Fibroblast of skin of left quadriceps (primary cell): ENCODE data around the gene MDM2.

Experiments
- DNase-seq, 2 experiments: peaks; one replicate each; pipeline ENCODE4 v3.0.0-alpha.2; 2013; ENCODE audit warnings: low read depth in 2 of 2

The MDM2 gene

DNA sequence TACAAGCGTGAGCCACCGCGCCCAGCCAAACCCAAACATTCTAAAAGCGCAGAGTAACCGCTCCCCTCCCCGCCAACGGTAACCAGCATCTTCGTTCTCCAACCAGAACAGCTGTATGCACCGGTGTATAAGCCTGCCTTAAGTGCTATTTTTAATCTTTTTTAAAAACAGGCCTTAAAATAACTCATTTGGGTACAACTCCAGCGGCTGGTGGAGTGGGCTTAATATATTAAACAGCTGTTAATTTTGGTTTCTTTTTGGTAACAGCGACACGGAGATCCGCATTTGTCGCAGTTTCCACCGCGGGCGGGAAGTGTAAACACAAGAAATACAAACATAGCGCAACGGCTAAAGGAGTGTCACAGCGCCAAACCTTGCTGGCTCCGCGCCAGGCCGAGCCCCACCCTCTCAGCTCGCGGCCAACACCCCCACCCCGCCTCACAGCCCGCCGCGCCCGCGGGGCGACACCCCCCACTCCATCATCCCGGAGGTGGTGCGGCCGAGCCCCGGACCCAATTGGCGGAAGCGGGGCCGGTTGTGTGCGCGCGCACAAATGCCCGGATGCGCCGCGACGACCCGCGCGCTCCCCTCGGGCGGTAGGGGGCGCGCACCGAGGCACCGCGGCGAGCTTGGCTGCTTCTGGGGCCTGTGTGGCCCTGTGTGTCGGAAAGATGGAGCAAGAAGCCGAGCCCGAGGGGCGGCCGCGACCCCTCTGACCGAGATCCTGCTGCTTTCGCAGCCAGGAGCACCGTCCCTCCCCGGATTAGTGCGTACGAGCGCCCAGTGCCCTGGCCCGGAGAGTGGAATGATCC, at the start of gene MDM2:
Gene MDM2 (plus strand): TSS at position 602 of the 812 bp plus-strand sequence. CDS start 301 bp downstream, outside the sequence.
- peak; percentile 77 to 79 for DNase-seq

DNA sequence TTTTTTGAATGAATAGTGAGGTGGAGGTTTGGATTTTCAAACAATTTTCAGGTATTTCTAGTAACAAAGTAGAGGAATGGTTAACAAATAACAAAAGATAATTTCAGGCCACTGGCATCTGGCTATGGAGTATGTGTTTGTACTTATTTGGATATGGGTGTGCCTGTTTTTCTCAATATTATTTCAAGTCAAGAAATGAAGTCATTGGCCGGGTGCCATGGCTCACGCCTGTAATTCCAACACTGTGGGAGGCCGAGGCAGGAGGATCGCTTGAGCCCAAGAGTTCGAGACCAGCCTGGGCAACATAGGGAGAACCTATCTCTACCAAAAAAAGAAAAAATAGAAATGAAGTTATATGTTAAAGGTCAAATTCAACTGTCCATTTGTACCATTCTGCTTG, 48.1 kb upstream of the MDM2 start:
- DNase-seq = no peak

DNA sequence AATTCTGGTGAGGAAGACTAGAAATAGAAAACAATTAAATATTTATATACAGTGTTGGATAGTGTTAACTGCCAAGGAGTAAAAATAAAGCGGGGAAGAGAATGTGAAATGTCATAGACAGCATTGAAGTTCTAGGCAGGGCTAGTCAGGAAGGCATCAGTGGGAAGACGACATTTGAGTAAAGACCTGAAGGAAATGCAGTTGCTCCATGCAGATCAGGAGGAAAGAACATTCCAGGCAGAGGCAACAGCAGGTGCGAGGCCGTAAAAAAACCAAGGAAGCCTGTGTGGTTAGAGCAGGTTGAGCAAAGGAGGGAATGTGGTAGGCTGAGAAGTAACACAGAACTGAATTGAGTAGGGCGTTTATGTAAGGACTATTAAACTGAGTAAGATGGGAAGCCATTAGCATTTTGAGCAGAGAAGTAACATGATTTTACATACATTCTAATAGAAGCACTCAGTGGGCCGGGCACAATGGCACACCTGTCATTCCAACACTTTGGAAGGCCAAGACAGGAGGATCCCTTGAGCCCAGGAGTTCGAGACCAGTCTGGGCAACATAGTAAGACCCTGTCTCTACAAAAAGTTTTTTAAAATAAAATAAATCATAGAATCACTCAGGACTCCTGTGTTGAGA, 47.1 kb upstream of the MDM2 start:
- no peak for DNase-seq

DNA sequence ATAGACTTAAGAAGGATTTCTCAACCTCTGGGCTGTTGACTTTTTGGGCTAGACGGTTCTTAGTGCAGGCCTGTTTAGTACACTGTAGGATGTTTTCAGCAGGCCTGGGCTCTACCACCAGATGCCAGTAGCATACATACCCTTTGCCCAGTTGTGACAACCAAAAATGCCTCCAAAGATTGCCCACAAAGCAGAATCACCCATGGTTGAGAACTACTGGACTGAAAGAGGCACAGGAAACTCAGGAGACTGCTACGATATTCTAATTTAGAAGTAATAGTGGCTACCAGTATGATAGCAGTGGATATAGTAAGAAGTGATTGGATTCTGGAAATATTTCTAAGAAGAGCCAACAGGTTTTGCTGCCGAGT, 46.5 kb upstream of the MDM2 start:
- DNase-seq = no peak

DNA sequence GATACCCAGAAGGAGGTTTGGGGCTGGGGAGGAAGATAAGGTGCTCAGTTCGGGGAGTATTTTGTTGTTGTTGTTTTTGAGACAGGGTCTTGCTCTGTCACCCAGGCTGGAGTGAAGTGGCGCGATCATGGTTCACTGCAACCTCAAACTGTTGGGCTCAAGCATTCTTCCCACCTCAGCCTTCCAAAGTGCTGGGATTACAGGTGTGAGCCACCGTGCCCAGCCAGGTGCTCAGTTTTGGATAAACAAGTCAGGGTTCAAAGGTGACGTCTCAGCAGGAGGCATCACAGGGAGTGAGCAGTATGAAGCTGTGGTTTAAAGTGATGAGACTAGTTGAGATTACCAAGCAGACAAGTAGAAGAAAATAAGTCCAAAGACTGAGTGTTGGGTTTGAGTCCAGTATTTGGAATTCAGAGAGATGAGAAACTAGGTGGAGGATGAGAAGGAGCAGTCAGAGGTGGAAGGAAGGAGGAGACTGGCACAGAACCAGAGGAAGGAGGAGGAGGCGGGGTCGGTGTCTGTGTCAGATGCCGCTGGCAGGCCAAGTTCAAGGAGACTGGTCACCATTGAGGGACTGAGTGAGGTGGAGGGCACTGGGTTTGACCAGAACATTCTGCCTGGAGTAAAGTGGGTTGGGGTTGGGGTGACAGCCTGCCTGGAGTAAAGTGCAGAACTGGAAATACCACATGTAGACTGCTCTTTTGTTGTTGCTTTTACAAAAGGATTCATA, 45.9 kb upstream of the MDM2 start:
- no peak for DNase-seq

DNA sequence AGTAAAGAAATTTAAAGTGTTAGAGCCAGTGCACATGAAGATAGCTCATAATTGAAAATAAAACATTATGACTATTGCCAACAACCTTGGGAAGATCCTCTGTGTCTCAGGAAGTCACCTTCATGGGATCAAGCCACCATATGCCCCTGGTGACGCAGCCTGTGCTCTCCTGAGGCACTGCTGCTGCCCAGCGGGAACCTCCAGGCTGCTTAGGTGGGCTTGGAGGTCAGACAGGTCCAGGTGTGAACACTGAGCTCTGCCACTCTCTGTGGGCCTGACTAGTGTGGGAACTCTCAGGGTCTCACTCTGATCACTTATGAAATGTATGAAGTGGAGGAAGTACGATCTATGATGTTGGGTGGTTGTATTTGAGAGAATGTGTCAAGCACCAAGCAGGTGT, 45.3 kb upstream of the MDM2 start:
- DNase-seq = no peak

DNA sequence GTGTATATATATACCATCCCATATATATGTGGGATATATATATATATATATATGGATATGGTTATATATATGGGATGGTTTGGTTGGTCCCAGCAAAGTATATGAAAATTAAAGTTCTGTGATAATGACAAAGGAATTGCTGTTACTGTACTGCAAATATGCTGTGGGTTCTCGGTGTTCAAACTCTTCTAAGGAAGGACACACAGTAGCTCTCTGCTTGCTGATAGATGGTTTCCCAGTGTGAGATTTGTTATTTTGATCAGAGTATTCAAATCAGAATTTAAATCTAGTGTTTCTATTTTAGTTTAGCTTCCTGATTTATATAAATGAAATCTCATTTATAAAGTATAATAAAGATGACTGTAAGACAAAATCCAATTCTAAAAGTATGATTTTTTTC, 42.3 kb upstream of the MDM2 start:
- DNase-seq = no peak

DNA sequence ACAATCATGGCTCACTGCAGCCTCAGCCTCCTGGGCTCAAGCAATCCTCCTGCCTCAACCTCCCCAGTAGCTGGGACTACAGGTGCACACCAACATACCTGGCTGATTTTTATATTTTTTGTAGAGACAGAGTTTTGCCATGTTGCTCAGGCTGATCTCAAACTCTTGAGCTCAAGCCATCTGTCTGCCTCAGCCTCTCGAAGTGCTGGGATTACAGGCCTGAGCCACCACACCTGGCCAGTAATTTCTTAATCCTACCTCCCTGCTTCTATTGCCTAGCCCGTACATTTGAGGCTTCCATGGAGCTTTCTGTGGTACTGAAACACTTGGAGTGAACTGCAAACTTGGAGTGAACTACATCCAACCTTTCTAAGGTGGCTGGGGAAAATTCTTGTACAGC, 41.3 kb upstream of the MDM2 start:
- DNase-seq = no peak

DNA sequence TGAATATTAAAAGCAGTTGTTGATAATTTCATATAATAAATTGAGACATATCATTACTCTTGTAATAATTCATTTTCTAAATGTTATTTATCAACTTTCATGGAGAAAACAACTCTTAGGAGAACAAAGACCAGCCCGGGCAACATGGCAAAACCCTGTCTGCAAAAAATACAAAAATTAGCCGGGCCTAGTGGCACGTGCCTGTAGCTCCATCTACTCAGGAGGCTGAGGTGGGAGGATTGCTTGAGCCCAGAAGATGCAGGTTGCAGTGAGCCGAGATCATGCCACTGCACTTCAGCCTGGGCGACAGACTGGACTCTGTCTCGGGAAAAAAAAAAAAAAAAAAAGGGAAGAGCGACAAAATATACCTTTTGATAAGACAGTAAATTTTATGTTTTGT, 40.8 kb upstream of the MDM2 start:
- no peak for DNase-seq

DNA sequence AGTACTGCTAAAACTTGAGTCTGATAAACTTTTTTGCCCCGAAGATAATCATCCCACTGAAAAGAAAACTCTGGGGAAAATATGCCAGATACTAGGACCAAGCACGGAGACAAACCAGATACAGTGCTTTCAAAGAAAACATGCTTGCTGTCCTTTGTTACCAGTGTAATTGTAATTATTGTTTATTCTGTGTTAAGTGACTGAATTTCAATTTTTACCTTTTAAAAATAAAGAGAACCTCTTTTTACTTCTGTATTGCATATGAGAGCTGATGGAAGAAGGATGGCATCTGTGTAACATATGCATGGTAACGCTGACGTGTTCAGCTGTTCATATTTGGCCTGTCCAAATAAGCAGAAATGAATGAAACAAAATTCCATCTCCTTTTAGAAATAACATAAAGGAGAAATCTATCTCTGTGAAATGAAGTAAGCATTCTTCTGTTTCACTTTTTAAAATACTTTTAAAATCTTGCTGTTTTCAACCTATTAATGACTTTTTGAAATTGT, 39.5 kb upstream of the MDM2 start:
- DNase-seq = peak; percentile 21 to 39

DNA sequence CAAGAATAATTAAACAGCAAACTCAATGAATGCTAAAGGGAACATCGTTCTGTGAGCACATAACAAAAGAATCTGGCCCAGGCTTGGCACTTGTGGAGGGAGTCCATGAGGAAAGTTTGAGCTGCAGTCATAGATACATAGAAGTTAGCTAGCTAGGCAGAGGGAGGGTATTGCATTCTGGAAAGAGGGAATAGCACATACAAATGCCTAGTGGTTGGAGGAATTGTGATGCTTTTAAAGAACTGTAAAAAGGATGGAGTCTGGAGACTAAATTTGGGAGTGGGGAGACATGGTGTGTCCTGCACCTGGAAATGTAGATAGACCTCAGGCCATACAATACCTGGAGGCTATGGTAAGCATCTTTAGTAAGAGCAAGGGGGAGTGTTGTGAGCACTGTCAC, 38.0 kb upstream of the MDM2 start:
- no peak for DNase-seq

DNA sequence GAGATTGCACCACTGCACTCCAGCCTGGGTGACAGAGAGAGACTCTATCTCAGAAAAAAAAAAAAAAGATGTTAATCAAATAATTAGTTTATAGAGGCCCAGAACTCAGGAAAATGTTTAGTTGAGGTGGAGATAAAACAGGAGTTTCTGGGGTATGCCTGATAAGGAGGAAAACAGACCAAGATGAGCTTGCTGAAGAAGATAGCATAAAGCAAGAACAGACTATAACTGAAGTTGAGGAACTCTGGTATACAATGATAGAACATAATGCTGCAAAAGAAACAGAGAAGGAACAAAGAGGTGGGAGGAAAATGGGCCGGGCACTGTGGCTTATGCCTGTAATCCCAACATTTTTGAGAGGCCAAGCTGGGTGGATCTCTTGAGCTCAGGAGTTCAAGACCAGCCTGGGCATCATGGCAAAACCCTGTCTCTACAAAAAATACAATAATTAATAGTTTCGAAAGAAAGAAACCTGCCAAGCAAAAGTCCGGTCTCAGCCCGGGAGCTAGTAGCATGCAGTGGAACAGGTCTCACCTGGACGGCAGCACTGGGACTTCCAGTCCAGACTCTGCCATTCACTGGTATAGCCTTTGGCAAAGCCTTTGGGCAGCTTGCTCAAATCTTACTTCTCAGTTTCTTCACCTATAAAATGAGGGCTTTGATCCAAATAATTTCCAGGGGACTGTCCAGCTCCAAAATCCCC, 36.6 kb upstream of the MDM2 start:
- no peak for DNase-seq

DNA sequence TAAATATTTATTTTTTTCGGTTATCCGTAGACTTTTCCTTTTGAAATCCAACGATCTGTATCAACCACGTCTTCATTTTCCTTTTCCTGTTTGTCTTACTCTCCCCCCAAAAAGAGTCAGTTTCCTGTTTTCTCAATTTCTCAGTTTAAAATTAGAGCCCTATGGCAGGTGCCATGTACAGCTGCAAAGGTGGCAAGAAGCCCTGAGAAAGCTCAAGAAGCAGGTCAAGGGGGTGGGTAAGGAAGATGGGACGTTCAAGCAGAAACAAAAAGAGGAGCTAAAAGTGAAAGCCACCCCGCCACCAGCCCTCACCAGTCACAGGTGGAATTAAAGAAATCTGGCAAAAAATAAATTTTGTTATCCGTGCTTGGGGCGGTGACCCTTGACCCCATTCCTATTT, 35.3 kb upstream of the MDM2 start:
- DNase-seq = no peak

DNA sequence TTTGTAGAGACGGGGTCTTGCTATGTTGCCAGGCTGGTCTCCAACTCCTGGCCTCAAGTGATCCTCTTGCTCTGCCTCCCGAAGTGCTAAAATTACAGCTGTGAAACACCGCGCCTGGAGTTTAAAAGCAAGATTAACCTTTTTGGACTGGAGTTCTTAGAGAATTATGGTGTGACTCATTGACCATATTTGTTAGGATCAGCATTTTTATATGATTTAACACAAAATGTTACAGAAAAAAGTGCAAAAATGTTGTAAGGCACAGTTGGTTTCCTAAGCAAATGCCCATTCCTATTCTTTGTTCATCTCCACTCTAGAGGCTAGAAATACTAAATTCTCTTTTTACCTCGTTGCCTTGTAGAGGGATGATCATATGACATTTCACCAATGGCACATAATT, 34.4 kb upstream of the MDM2 start:
- DNase-seq = no peak

DNA sequence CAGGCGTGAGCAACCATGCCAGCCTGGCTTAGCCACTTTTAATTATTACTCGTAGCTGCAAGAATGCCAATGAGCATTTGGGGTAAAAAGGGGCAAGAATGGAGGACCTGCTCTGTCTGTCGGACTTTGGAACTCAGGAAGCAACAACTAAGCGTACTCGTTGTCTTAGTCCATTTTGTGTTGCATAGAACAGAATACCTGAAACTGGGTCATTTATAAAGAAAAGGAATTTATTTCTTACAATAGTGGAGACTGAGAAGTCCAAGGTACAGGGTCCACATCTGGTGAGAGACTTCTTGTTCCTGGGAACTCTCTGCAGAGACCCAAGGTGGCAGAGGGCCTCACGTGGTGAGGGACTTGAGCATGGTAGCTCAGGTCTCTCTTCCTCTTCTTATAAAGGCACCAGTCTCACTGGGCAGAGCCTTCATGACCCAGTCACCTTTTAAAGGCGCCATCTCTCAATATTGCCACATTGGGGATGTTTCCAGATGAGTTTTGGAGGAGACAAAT, 32.8 kb upstream of the MDM2 start:
- no peak for DNase-seq

DNA sequence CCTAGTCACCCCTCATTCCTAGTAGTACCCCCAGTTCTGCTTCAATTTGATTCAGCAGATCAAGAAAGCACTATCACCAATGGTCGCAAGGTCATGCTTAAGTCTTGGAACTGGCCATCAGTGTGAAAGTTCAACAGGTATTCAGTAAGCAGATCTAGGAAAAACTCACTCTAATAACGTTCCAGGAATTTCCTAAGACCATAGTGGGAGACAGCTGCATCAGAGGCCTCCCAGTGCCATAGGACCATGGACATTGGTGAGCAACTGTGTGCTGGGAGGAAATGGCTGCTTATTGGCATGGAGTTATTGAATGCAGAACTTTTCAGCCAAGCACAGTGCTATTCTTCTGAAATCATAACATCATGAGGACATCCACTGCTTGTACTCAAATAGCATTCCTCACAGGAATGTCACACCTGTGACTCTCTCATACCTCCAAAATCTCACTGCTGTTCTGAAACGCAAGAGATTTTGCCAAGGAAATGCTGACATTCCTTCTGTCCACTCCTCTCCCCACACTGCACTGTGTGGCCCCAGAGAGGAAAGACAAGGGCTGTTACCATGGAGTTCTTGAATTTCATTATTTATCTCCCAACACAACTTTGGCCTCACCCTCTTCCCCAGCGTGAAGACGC, 30.9 kb upstream of the MDM2 start:
- DNase-seq = no peak

DNA sequence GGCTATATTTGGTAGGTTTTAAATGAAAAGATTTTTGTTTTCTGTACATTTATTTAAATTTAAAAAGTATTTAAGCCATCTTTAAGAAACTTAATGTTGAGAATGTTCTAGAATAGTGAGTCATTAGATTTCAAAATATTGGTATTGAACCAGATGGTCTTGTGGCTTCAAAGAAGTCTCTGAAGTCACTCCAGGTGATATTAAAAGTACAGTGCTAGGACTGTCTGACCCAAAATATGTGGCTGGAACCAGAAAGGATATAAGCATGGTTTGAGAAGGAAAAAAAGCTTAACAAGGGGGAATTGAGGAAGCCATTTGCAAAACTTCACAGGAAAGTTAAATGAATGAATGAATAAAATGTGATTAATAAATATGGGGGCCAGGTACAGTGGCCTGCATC, 28.7 kb upstream of the MDM2 start:
- DNase-seq = no peak

DNA sequence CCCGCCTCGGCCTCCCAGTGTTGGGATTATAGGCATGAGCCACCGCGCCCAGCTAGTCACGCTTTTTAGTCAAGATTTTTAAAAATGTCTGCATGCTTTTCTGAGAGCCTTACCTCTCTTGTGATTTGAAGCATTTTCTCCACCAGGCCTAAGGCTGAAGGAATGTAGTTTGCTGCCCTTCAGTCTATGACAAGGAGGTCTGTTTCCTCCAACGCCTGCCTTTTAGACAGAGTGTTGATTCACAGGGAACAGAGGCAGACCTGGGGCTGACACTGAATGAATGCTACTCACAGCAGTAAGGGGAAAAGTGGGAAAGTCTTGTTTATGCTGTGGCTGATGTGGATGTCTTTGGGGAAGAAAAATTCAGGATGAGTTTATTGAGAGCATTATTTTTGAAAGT, 27.2 kb upstream of the MDM2 start:
- no peak for DNase-seq

DNA sequence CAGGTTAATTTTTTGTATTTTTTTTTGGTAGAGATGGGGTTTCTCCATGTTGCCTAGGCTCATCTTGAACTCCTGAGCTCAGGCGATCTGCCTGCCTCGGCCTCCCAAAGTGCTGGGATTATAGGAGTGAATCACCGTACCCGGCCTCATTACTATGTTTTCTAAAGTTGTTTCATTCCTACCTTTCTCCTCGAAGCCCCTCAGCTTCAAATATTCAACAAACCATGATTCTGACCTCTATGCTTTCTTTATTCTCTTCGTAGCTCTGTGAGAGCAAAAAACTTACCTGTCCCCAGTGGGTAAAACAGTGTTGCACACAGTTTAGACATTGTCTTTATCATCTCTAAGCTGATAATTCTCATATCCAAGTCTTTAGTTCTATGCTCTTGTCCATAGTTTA, 26.2 kb upstream of the MDM2 start:
- DNase-seq = no peak

DNA sequence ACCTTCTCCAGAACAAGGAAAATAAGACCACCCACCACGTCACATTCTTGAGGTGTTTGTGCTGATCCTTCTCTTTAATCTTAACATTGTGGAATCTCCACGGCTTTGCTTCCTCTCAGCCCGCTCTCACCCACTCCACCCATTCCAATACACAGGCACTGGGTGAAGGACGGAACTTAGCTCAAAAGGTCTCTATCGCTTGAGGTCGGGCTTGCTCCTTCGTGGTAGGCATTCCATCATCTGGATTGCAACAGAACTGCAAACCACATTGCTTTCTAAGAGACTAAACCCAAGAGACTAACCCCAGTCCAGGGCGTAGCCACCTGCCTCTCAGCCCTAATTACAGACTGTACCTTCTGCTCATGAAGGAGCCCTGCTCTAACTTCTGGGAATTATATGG, 24.0 kb upstream of the MDM2 start:
- DNase-seq = no peak

DNA sequence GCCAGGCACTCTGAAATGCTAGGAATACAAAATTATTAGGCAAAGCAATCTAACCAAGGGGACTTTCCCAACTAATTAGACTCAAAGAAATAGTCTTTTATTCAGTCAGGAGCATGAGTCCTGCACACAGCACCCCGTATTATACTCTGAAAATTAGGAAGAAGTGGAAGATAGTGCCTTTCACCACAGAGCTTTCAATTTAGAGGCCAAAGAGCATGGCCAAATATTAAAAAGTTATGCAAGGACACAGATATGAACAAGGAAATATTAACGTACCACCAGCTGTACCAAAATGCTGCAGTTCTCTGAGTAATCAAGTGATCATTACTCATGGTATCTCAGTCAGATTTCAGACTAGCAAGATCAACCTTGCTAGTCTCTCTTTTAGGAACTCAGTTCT, 22.6 kb upstream of the MDM2 start:
- no peak for DNase-seq
